Fibroblast of skin of left quadriceps (primary cell): ENCODE measurements around the gene COL23A1.

Experiments
- DNase-seq, 2 experiments: peaks; one replicate each; pipeline ENCODE4 v3.0.0-alpha.2; 2013; ENCODE audit warnings: low read depth in 2 of 2

Gene COL23A1

GRCh38 chr5:178361657-178362445 is 228.3 kb downstream of the COL23A1 start:
- no peak for DNase-seq

- no peak for DNase-seq
Measured at GRCh38 chr5:178360926-178361235, 229.3 kb downstream of the COL23A1 start.

- no peak for DNase-seq
Measured at GRCh38 chr5:178360222-178360925, 229.8 kb downstream of the COL23A1 start.

GRCh38 chr5:178359738-178360137 is 230.5 kb downstream of the COL23A1 start:
- no peak for DNase-seq

- DNase-seq = no peak
Measured at GRCh38 chr5:178357678-178358077, 232.5 kb downstream of the COL23A1 start.

- no peak for DNase-seq
Measured at GRCh38 chr5:178357121-178357521, 233.1 kb downstream of the COL23A1 start.

GRCh38 chr5:178356431-178356872 is 233.7 kb downstream of the COL23A1 start:
- DNase-seq = no peak

- DNase-seq = no peak
Measured at GRCh38 chr5:178355671-178356070, 234.5 kb downstream of the COL23A1 start.

- no peak for DNase-seq
Measured at GRCh38 chr5:178353461-178353860, 236.7 kb downstream of the COL23A1 start.

- DNase-seq = no peak
Measured at GRCh38 chr5:178352035-178352349, 238.2 kb downstream of the COL23A1 start.

GRCh38 chr5:178351221-178352034 is 238.8 kb downstream of the COL23A1 start:
- DNase-seq = no peak

- no peak for DNase-seq
Measured at GRCh38 chr5:178350361-178351220, 239.6 kb downstream of the COL23A1 start.

- DNase-seq = no peak
Measured at GRCh38 chr5:178349625-178350353, 240.4 kb downstream of the COL23A1 start.

- peak; percentile 43 for DNase-seq
Measured at GRCh38 chr5:178349075-178349511, 241.1 kb downstream of the COL23A1 start.

- no peak for DNase-seq
Measured at GRCh38 chr5:178348356-178349074, 241.7 kb downstream of the COL23A1 start.

GRCh38 chr5:178347956-178348355 is 242.2 kb downstream of the COL23A1 start:
- no peak for DNase-seq

- DNase-seq = no peak
Measured at GRCh38 chr5:178346607-178347334, 243.4 kb downstream of the COL23A1 start.

- DNase-seq = no peak
Measured at GRCh38 chr5:178343306-178343705, 246.9 kb downstream of the COL23A1 start.

GRCh38 chr5:178341851-178342140 is 248.4 kb downstream of the COL23A1 start:
- DNase-seq = no peak
